ENCODE measurements around the gene GH1.
"Not testable (repeated sequence)": the region's sequence is repeated elsewhere in the genome, so short reads cannot be mapped to it uniquely, and the experiment has no call there.

Gene GH1

GRCh38 chr17:63918789-63919305, at the start of gene GH1:
TSS of gene GH1 (minus strand) at chr17:63918839. CDS start at chr17:63918776, 63 bp downstream.
- not testable (repeated sequence) for DNase-seq

DNA sequence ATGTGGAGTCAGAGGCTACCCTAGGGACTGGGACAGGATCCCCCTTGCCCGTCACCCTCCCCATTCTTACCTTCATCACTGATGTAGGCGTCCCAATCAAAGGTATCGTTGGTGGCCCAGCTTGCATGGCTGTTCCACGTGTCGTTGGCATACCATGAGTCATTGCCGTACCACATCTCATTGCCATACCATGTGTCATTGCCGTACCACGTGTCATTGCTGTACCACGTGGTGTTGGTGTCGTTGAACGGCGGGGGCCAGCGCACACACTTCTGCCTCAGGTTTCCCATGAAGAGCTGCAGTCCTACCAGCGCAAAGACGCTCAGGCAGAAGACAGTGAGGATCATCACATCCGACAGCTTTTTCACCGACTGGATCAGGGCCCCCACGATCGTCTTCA, 49.3 kb upstream of the GH1 start:
- no peak for DNase-seq

DNA sequence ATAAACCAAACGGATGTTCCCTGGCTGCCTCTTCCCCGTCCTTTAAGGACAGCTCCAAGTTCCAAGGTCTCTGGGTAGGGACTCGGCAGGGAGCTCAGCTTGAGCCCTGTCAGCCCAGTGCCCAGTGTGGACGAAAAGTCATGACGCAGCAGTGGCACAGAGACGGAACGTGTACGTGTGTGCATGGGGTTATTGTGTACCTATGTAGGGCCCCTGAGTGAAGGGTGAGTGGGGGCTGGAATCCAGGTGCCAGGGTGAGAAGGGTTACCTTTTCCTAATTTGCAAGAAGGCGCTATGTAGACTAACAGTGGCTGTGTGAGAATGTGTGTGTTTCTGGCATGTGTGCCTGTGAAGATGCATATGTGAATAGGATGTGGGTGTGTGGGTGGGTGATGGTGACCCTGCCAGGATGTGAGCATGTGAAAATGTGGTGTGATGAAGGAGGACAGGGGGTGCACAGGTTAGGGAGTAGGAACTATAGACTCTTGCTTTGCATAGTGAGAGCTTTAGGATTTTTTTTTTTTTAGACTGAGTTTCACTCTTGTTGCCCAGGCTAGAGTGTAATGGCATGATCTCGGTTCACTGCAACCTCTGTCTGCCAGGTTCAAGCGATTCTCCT, 48.1 kb upstream of the GH1 start:
- DNase-seq = no peak

- DNase-seq = no peak
Observed at GRCh38 chr17:63963123-63963522, 44.5 kb upstream of the GH1 start.

DNA sequence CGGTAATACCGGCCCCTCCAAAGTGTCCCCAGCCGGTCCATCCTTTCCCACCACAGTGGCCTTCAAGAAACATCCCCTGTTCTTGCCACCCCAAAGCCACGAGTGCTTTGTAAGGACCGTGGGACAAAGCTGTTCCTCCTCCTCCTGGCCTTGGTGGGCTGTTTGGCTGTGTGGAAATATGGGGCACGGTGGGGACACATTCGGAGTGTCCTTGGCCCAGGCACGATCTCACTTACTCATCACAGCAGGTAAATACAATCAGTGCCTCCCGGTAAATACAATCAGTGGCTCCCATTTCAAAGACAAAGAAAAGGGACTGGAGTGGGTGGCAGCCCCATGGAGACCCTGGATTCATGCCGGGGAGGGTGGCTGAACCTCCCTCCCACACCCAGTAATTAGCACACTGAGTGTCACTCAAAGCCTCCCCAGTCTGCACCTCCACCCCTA, 43.7 kb upstream of the GH1 start:
- no peak for DNase-seq

DNA sequence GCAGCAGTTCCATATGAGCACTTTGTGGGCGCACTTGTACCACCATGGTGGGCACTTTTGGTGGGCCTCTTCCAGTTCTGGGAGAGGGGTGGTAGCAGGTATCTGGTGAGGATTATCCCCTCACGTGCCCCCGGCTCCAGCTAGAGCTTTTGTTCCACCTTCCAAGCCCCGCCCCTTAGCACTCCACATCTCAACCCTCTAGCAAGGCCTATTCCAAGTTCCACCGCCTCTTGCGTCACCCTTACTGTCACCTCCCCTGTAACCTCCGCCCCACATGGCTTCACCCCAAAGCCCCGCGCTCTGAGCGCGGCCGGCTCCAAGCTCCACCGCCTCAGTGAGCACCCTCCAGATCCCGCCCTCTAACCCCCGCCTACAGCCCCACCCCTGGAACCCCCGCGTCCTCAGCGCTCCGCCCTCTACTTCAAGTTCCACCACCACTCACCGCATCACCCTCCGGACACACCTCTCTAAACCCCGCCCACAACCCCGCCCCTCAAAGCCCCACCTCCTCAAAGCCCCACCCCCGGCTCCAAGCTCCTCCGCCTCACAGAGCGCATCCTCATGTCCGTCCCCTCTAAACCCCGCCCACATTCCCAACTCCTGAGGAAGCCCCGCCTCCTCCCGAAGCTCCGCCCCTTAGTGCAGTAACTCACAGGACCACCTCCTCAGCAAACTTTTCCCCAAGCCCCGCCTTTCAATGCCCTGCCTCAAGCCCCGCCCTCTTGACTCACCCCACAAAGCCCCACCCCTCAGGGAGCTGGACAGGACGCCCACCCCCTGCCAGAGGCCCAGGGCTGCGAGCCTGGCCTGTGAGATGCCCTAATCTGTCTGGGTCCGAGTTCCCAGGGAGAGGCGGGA, 42.9 kb upstream of the GH1 start:
- DNase-seq = no peak

GRCh38 chr17:63960430-63960829, 41.8 kb upstream of the GH1 start:
- DNase-seq = no peak

DNA sequence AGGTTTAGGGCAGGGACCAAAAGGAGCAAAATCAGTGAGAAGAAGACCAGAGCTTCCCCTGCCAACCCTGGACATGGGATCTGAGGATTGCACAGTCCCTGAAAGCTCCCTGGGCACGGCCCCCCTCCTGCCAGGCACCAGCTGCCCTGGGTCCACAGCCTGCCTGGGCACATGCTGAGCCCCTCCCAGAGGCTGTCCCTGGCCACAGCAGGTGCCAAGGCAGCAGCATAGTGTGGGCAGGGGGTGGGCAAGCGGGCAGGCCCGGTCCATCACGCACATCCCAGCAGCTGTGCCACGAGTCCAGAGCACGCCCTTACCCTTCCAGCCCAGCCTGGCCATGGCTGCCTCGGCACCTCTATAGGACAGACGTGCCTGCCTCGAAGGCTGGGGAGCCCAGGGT, 41.4 kb upstream of the GH1 start:
- no peak for DNase-seq

DNA sequence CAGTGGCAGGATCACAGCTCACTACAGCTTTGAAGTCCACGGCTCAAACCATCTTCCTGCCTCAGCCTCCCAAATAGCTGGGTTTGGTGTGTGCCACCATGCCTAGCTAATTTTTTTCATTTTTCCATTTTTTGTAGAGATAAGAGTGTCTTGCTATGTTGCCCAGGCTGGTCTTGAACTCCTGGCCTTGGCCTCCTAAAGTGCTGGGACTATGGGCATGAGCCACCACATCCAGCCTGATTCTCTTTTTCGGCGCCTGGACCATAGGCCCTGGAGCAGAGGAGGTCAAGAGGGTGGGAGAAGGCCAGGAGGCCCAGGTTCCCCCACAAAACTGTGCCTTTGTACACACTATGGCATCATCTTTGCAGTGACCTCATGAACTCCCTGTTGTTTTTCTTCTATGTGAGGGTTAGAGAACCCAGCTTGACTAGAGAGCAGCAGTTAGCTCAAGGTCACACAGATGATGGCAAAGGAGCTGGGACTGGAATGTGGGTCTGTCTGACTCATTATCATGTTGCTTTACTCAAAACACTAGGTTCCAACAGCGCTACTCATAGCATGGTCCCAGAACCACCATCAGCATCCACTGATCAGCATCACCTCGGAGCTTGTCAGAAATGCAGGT, 37.8 kb upstream of the GH1 start:
- no peak for DNase-seq

- no peak for DNase-seq
Observed at GRCh38 chr17:63955791-63956190, 37.2 kb upstream of the GH1 start.

GRCh38 chr17:63955232-63955631, 36.6 kb upstream of the GH1 start:
- DNase-seq = no peak

- DNase-seq = no peak
Observed at GRCh38 chr17:63954402-63955063, 35.9 kb upstream of the GH1 start.

GRCh38 chr17:63950940-63951907, 32.6 kb upstream of the GH1 start:
- DNase-seq = no peak

DNA sequence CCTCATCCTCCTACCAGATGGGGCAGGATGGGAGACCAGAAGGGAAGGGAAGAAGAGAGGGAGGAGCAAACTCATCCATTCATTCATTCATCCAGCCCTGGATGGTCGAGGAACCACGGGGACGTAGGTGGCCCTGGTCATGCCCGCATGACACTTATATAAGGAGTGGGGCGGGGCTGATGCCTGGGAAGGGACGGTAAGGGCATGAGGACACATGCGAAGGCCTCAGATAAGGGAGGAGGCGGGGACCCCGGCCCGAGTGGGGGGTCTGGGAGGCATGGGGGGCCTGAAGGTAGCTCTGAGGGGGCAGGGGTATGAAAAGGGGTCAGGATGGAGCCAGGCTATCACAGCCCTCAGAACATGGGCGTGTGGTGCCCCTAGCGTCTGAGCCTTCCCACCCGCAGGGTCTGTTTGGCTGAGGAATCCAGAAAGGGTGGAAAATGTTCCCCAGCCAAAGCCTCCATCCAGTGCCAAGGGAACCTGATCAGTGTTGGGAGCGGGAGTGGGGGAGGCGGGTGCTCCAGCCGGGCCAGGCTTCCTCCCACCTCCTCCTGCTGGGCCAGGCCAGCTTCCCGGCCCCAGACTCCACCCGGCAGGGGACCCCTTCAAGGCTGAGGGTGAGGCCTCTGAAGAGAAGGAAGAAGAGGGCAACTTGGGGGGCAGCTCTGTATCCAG, 31.1 kb upstream of the GH1 start:
- DNase-seq = no peak

DNA sequence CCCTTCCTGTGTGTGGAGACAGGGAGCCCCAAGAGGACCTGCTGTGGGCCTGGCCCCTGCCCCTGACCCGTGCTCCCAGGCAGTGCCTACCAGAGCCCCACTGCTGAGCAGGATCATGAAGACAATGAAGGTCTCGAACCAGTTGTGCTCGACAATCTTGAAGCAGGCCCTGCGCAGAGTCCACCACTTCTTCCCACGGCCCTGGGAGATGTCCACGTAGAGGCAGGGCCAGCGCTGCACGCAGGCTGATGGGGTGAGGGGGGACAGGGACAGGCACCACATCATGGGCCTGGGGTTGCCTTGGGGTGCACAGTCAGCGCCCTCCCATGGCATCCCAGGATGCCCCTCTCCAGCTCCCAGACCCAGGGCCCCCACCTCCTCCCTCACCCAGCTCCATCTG, 29.9 kb upstream of the GH1 start:
- DNase-seq = no peak

- DNase-seq = no peak
Observed at GRCh38 chr17:63947711-63948330, 29.2 kb upstream of the GH1 start.

GRCh38 chr17:63946440-63947363, 28.1 kb upstream of the GH1 start:
- DNase-seq = no peak

DNA sequence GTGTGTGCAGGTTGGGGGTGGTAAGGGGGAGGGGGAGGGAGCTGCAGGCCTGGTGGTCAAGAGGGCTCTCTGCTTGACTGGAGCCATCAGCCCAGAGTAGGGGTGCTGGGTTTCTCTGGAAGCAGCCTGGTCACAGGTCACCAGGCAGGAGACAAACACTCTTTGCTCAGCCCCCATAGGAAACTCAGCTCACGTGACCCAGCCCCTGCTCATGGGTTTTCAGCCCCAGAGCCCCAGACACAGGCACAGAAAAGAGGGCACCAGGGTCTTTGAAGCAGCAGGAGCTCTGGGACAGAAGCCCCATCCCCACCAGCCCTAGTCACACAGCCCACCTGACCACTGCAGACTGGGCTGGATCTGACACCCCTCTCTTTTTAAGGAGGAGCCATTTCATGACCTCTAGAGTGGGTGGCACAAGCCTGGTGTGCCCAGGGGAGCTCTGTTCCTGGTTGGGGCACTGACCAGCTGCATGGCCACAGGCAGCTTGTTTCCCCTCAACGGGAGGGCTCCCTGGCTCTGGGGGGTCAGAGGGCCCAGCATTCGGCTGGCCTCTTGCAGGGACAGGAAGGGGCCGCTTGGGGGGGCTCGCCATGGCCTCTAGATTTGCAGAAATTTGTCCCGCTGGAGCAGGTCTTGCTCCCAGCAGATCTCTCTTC, 27.3 kb upstream of the GH1 start:
- DNase-seq = no peak
